ENCODE data around the gene BAZ2B.

The BAZ2B gene

GRCh38 chr2:159298967-159299366, 317.4 kb downstream of the BAZ2B start:
- Histone ChIP-seq H3K27me3 (ENCODE audit: control insufficient read depth, insufficient read depth, low read length) (no peaks in the 10 kb centered on the region), H3K27ac (ENCODE audit: low read length) (no peak overlapping the region), H3K36me3 (ENCODE audit: control insufficient read depth, insufficient read depth, low read length) (no peaks in the 10 kb centered on the region), H3K9me3 (ENCODE audit: control insufficient read depth, insufficient read depth, low read length) (no peaks in the 10 kb centered on the region), H3K4me1 (ENCODE audit: control insufficient read depth, insufficient read depth, low read length) (no peaks in the 10 kb centered on the region), H3K4me3 (ENCODE audit: low read length) (no peak overlapping the region)
- no peak for DNase-seq (ENCODE audit: low read depth, low spot score)

GRCh38 chr2:159297042-159297707, 319.2 kb downstream of the BAZ2B start:
- no peak for DNase-seq (ENCODE audit: low read depth, low spot score)
- H3K4me1 ChIP-seq (ENCODE audit: control insufficient read depth, insufficient read depth, low read length) = no peaks in the 10 kb centered on the region
- no peak overlapping the region for H3K27ac ChIP-seq (ENCODE audit: low read length)
- H3K36me3 ChIP-seq (ENCODE audit: control insufficient read depth, insufficient read depth, low read length) = no peaks in the 10 kb centered on the region
- no CpG with 5 or more reads among the region's 5 CpGs for WGBS (ENCODE audit: insufficient coverage, insufficient read length)
- H3K27me3 ChIP-seq (ENCODE audit: control insufficient read depth, insufficient read depth, low read length) = no peaks in the 10 kb centered on the region
- no peaks in the 10 kb centered on the region for H3K9me3 ChIP-seq (ENCODE audit: control insufficient read depth, insufficient read depth, low read length)
- H3K4me3 ChIP-seq (ENCODE audit: low read length) = no peak overlapping the region

- no peak for DNase-seq (ENCODE audit: low read depth, low spot score)
- WGBS (ENCODE audit: insufficient coverage, insufficient read length) = no CpG with 5 or more reads among the region's 6 CpGs
- no peak overlapping the region for H3K27ac ChIP-seq (ENCODE audit: low read length)
Observed at GRCh38 chr2:159292157-159292556, 324.2 kb downstream of the BAZ2B start.

DNA sequence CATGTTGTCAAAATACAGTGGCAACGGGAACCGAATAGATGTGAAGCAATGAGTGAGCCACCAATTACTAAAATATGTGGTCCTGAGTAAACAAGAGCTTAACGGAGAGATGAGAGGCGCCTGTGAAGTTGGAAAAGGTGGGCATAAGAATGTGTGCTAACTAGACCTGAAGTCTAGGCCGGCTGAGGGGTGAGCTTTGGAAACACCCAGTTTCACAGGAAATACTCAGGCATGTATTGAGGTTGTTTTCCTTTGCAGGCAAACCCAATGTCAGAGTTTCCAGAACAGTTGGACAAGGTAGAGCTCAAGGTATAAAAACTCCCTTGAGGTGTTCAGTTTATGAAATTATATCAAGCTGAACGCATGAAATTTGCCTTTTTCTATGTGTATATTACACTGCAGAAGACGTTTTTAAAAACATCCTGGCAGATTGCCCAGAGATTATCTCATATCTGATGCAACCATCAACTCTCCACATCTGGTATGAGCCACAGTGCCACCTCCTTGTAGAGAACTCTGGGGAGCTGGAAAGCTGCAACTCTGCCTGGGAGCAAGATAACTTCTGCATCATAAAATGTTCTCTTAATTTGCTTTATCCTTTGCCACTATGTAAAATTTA, 325.9 kb downstream of the BAZ2B start:
- no CpG with 5 or more reads among the region's 7 CpGs for WGBS (ENCODE audit: insufficient coverage, insufficient read length)
- H3K4me1 ChIP-seq (ENCODE audit: control insufficient read depth, insufficient read depth, low read length) = no peaks in the 10 kb centered on the region
- H3K27ac ChIP-seq (ENCODE audit: low read length) = no peak overlapping the region
- no peak for DNase-seq (ENCODE audit: low read depth, low spot score)
- no peak overlapping the region for H3K4me3 ChIP-seq (ENCODE audit: low read length)
- no peaks in the 10 kb centered on the region for H3K9me3 ChIP-seq (ENCODE audit: control insufficient read depth, insufficient read depth, low read length)
- no peaks in the 10 kb centered on the region for H3K27me3 ChIP-seq (ENCODE audit: control insufficient read depth, insufficient read depth, low read length)
- no peaks in the 10 kb centered on the region for H3K36me3 ChIP-seq (ENCODE audit: control insufficient read depth, insufficient read depth, low read length)

More at GRCh38 chr2:159292157-159292556, 324.2 kb downstream of the BAZ2B start:
- Histone ChIP-seq H3K4me3 (ENCODE audit: low read length) (no peak overlapping the region), H3K9me3 (ENCODE audit: control insufficient read depth, insufficient read depth, low read length) (no peaks in the 10 kb centered on the region), H3K27me3 (ENCODE audit: control insufficient read depth, insufficient read depth, low read length) (no peaks in the 10 kb centered on the region), H3K36me3 (ENCODE audit: control insufficient read depth, insufficient read depth, low read length) (no peaks in the 10 kb centered on the region), H3K4me1 (ENCODE audit: control insufficient read depth, insufficient read depth, low read length) (no peaks in the 10 kb centered on the region)

DNA sequence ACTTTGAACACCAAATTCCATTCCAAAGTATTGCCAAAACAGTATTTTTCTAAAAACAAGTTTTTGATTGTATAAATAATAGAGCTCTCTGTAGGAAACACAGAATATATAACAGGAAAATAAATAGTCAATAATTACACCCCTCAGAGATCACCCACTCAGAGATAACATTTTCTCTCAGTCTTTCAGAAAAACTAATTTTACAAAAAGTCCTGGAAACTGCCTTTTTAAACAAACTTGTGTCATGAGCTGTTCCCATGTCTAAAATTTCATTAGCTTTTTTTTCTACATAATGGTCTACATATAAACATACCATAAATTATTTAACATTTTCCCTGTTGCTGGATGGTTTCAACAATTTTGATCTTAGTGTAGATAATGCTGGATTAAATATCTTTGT, 328.6 kb downstream of the BAZ2B start:
- no peak overlapping the region for H3K27ac ChIP-seq (ENCODE audit: low read length)
- peaks cover 2% of the 10 kb centered on the region; the same call in 1 of the 2 replicates for H3K4me1 ChIP-seq (ENCODE audit: control insufficient read depth, insufficient read depth, low read length)
- H3K9me3 ChIP-seq (ENCODE audit: control insufficient read depth, insufficient read depth, low read length) = no peaks in the 10 kb centered on the region
- no peaks in the 10 kb centered on the region for H3K27me3 ChIP-seq (ENCODE audit: control insufficient read depth, insufficient read depth, low read length)
- no peaks in the 10 kb centered on the region for H3K36me3 ChIP-seq (ENCODE audit: control insufficient read depth, insufficient read depth, low read length)
- no peak overlapping the region for H3K4me3 ChIP-seq (ENCODE audit: low read length)
- DNase-seq (ENCODE audit: low read depth, low spot score) = no peak

GRCh38 chr2:159286709-159287441, 329.5 kb downstream of the BAZ2B start:
- no CpG with 5 or more reads among the region's 50 CpGs for WGBS (ENCODE audit: insufficient coverage, insufficient read length)
- Histone ChIP-seq H3K27ac (ENCODE audit: low read length) (no peak overlapping the region), H3K36me3 (ENCODE audit: control insufficient read depth, insufficient read depth, low read length) (no peaks in the 10 kb centered on the region), H3K4me1 (ENCODE audit: control insufficient read depth, insufficient read depth, low read length) (peaks cover 2% of the 10 kb centered on the region; the same call in 1 of the 2 replicates), H3K4me3 (ENCODE audit: low read length) (peak overlapping the region; percentile 77; the same call in 1 of the 2 replicates), H3K27me3 (ENCODE audit: control insufficient read depth, insufficient read depth, low read length) (no peaks in the 10 kb centered on the region), H3K9me3 (ENCODE audit: control insufficient read depth, insufficient read depth, low read length) (no peaks in the 10 kb centered on the region)
- DNase-seq (ENCODE audit: low read depth, low spot score) = peak; percentile 87

DNA sequence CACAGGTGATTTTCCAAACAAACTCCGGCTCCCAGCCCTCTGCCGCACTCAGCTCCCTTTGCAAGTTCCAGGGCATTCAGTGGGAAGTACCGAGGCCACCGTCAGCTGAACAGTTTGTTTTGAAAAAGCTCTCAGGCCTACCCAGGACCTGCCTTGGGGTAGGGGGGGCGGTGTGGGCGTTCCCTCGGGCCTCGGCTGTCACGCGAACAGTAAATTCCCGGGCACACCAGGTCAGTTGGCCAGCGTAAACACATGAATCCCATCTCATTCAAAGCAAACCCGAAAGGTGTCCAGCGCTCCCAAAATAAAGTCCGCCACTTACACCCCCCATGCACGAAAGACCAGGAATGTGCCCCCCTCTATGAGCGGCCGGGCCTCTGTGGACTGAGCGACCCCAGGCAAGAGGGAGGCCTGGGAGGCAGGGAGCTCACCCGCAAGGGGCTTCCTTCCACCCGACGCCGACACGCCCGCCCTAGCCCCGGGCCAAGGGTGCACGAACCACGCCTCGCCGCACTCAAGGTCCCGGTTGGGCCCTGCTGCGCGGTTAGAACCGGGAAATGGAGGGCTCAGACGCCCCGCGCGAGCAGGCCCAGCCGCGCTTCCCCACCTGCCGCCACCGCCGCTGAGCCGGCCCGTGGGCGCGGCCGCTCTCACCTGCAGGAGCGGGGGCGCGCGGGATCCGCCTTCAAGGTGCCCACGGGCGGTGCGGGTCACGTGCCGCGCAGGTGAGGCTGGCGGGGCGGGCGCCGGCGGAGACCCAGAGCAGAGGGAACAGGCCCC, 330.2 kb downstream of the BAZ2B start, which contains the start of gene WDSUB1:
Gene WDSUB1 (minus strand): TSS at position 775 of the 780 bp plus-strand sequence. CDS start 3,634 bp downstream, outside the sequence.
- Histone ChIP-seq H3K4me3 (ENCODE audit: low read length) (peak within 1 kb of the TSS; percentile 77; the same call in 1 of the 2 replicates), H3K27ac (ENCODE audit: low read length) (no peak within 1 kb of the TSS), H3K27me3 (ENCODE audit: control insufficient read depth, insufficient read depth, low read length) (no peaks in the 10 kb centered on the region), H3K4me1 (ENCODE audit: control insufficient read depth, insufficient read depth, low read length) (peaks cover 2% of the 10 kb centered on the region; the same call in 1 of the 2 replicates), H3K36me3 (ENCODE audit: control insufficient read depth, insufficient read depth, low read length) (no peaks in the 10 kb centered on the region), H3K9me3 (ENCODE audit: control insufficient read depth, insufficient read depth, low read length) (no peaks in the 10 kb centered on the region)
- WGBS (ENCODE audit: insufficient coverage, insufficient read length) = no CpG with 5 or more reads among the region's 64 CpGs
- no peak for DNase-seq (ENCODE audit: low read depth, low spot score)

- Histone ChIP-seq H3K4me1 (ENCODE audit: control insufficient read depth, insufficient read depth, low read length) (peaks cover 2% of the 10 kb centered on the region; the same call in 1 of the 2 replicates), H3K9me3 (ENCODE audit: control insufficient read depth, insufficient read depth, low read length) (no peaks in the 10 kb centered on the region), H3K27ac (ENCODE audit: low read length) (no peak overlapping the region), H3K27me3 (ENCODE audit: control insufficient read depth, insufficient read depth, low read length) (no peaks in the 10 kb centered on the region), H3K36me3 (ENCODE audit: control insufficient read depth, insufficient read depth, low read length) (no peaks in the 10 kb centered on the region), H3K4me3 (ENCODE audit: low read length) (no peak overlapping the region; the same call in 1 of the 2 replicates)
- no peak for DNase-seq (ENCODE audit: low read depth, low spot score)
- WGBS (ENCODE audit: insufficient coverage, insufficient read length) = no CpG with 5 or more reads among the region's 11 CpGs
Observed at GRCh38 chr2:159285433-159285832, 330.9 kb downstream of the BAZ2B start.

- Histone ChIP-seq H3K27me3 (ENCODE audit: control insufficient read depth, insufficient read depth, low read length) (no peaks in the 10 kb centered on the region), H3K4me1 (ENCODE audit: control insufficient read depth, insufficient read depth, low read length) (peaks cover 2% of the 10 kb centered on the region; the same call in 1 of the 2 replicates), H3K9me3 (ENCODE audit: control insufficient read depth, insufficient read depth, low read length) (no peaks in the 10 kb centered on the region), H3K4me3 (ENCODE audit: low read length) (no peak overlapping the region), H3K36me3 (ENCODE audit: control insufficient read depth, insufficient read depth, low read length) (0 out of 2 replicates have a peak, but pooled peaks cover 1% of the 10 kb centered on the region), H3K27ac (ENCODE audit: low read length) (no peak overlapping the region)
- no peak for DNase-seq (ENCODE audit: low read depth, low spot score)
- WGBS (ENCODE audit: insufficient coverage, insufficient read length) = no CpG with 5 or more reads among the region's 6 CpGs
Observed at GRCh38 chr2:159283529-159283928, 332.8 kb downstream of the BAZ2B start.

DNA sequence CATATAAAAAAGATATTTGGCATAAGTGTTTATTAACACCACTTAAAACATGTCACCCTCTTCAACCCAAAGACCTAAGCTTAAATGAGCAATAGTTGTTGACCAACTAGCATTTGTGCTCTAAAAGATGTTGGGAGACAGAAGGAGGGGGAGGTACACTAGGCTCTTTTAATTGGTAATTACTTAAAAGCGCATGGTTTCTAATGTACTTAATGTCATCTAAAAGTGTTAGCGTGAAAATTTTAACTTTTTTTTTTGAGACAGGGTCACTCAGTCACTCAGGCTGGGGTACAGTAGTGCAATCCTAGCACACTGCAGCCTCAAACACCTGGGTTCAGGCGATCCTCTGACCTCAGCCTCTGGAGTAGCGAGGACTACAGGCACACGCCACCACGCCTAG, 335.3 kb downstream of the BAZ2B start:
- H3K36me3 ChIP-seq (ENCODE audit: control insufficient read depth, insufficient read depth, low read length) = 0 out of 2 replicates have a peak, but pooled peaks cover 2% of the 10 kb centered on the region
- H3K4me1 ChIP-seq (ENCODE audit: control insufficient read depth, insufficient read depth, low read length) = peaks cover 2% of the 10 kb centered on the region; the same call in 1 of the 2 replicates
- no peak overlapping the region for H3K4me3 ChIP-seq (ENCODE audit: low read length)
- H3K27me3 ChIP-seq (ENCODE audit: control insufficient read depth, insufficient read depth, low read length) = no peaks in the 10 kb centered on the region
- no peak overlapping the region for H3K27ac ChIP-seq (ENCODE audit: low read length)
- WGBS (ENCODE audit: insufficient coverage, insufficient read length) = no CpG with 5 or more reads among the region's 6 CpGs
- DNase-seq (ENCODE audit: low read depth, low spot score) = no peak
- H3K9me3 ChIP-seq (ENCODE audit: control insufficient read depth, insufficient read depth, low read length) = no peaks in the 10 kb centered on the region

Measured in iPS DF 6.9 (cell line).